Stimulated activated naive CD8-positive, alpha-beta T cell treated with anti-CD3 and anti-CD28 coated beads, Interleukin-15, amount 100 ng/mL, for 72 hours (primary cell): ENCODE data around the gene MGMT.

Experiments used
- ATAC-seq: fragments of 150-1000 bp; cut with Tn5 transposase; 2 replicates; pipeline ENCODE4 v1.10.0; 2021; ENCODE audit warnings: mild to moderate bottlenecking, moderate library complexity
- DNase-seq, 2 donors: peaks; one replicate each; pipeline ENCODE4 v3.0.0; 2021 to 2022
- H3K27ac Mint-ChIP-seq, 2 donors: one replicate each; pipeline ENCODE4 v1.8.0; 2022; ENCODE audit warnings: mild to moderate bottlenecking in 2 of 2, mixed read lengths in 2 of 2, moderate library complexity in 2 of 2
- H3K27me3 Mint-ChIP-seq: one replicate; pipeline ENCODE4 v1.8.0; 2022; ENCODE audit warnings: mixed read lengths
- H3K4me1 Mint-ChIP-seq: one replicate; pipeline ENCODE4 v1.8.0; 2022; ENCODE audit warnings: mild to moderate bottlenecking, mixed read lengths
- H3K4me3 Mint-ChIP-seq, 2 donors: one replicate each; pipeline ENCODE4 v1.8.0; 2022; ENCODE audit warnings: mild to moderate bottlenecking in 2 of 2, mixed read lengths in 2 of 2, moderate library complexity in 1 of 2
- H3K9me3 Mint-ChIP-seq, 2 donors: one replicate each; pipeline ENCODE4 v1.8.0; 2022; ENCODE audit warnings: mixed read lengths in 2 of 2

Gene MGMT

GRCh38 chr10:129758207-129759021, 291.4 kb downstream of the MGMT start:
- Mint-ChIP-seq H3K27ac (no peak overlapping the region), H3K27me3 (no peaks in the 10 kb centered on the region), H3K9me3 (peaks cover 2 to 12% of the 10 kb centered on the region in 2 donors), H3K4me3 (no peak overlapping the region), H3K4me1 (peaks cover 11% of the 10 kb centered on the region)
- peak in 1 of 2 donors; percentile 1 for DNase-seq
- ATAC-seq, result no peak

- Mint-ChIP-seq H3K4me3 (no peak overlapping the region), H3K27ac (no peak overlapping the region), H3K9me3 (peaks cover 0 to 2% of the 10 kb centered on the region in 2 donors), H3K4me1 (peaks cover 11% of the 10 kb centered on the region), H3K27me3 (no peaks in the 10 kb centered on the region)
- ATAC-seq, result no peak
- peak in 1 of 2 donors; percentile 1 for DNase-seq
Observed at GRCh38 chr10:129759214-129760002, 292.4 kb downstream of the MGMT start.

- no peaks in the 10 kb centered on the region for H3K27me3 Mint-ChIP-seq
- H3K4me1 Mint-ChIP-seq, result peaks cover 11% of the 10 kb centered on the region
- no peak for ATAC-seq
- DNase-seq, result peak in 1 of 2 donors; percentile 2
- H3K9me3 Mint-ChIP-seq, result no peaks in the 10 kb centered on the region
- no peak overlapping the region for H3K4me3 Mint-ChIP-seq
- H3K27ac Mint-ChIP-seq, result no peak overlapping the region
Observed at GRCh38 chr10:129760003-129760315, 292.9 kb downstream of the MGMT start.

- H3K9me3 Mint-ChIP-seq, result no peaks in the 10 kb centered on the region
- ATAC-seq, result no peak
- no peak overlapping the region for H3K4me3 Mint-ChIP-seq
- no peak for DNase-seq
- H3K27me3 Mint-ChIP-seq, result no peaks in the 10 kb centered on the region
- peaks cover 11% of the 10 kb centered on the region for H3K4me1 Mint-ChIP-seq
- no peak overlapping the region for H3K27ac Mint-ChIP-seq
Observed at GRCh38 chr10:129760416-129760815, 293.4 kb downstream of the MGMT start.

GRCh38 chr10:129761197-129761972, 294.3 kb downstream of the MGMT start:
- peak in 1 of 2 donors; percentile 1 for DNase-seq
- no peaks in the 10 kb centered on the region for H3K27me3 Mint-ChIP-seq
- H3K27ac Mint-ChIP-seq, result no peak overlapping the region
- no peak overlapping the region for H3K4me3 Mint-ChIP-seq
- H3K9me3 Mint-ChIP-seq, result peaks cover 0 to 6% of the 10 kb centered on the region in 2 donors
- ATAC-seq, result no peak
- peaks cover 5% of the 10 kb centered on the region for H3K4me1 Mint-ChIP-seq

GRCh38 chr10:129761981-129762956, 295.2 kb downstream of the MGMT start:
- H3K27me3 Mint-ChIP-seq, result no peaks in the 10 kb centered on the region
- peaks cover 4% of the 10 kb centered on the region for H3K4me1 Mint-ChIP-seq
- H3K27ac Mint-ChIP-seq, result peak overlapping the region in 1 of 2 donors; percentile 27
- DNase-seq, result no peak
- no peak for ATAC-seq
- peaks cover 0 to 11% of the 10 kb centered on the region in 2 donors for H3K9me3 Mint-ChIP-seq
- no peak overlapping the region for H3K4me3 Mint-ChIP-seq

- peaks cover 0 to 14% of the 10 kb centered on the region in 2 donors for H3K9me3 Mint-ChIP-seq
- H3K4me3 Mint-ChIP-seq, result no peak overlapping the region
- DNase-seq (peak in 1 of 2 donors; percentile 4), ATAC-seq (no peak)
- no peaks in the 10 kb centered on the region for H3K27me3 Mint-ChIP-seq
- H3K4me1 Mint-ChIP-seq, result no peaks in the 10 kb centered on the region
- no peak overlapping the region for H3K27ac Mint-ChIP-seq
Observed at GRCh38 chr10:129764011-129764900, 297.2 kb downstream of the MGMT start.

- Mint-ChIP-seq H3K9me3 (peaks cover 0 to 20% of the 10 kb centered on the region in 2 donors), H3K27ac (no peak overlapping the region), H3K27me3 (no peaks in the 10 kb centered on the region), H3K4me1 (no peaks in the 10 kb centered on the region), H3K4me3 (no peak overlapping the region)
- DNase-seq, result peak in 1 of 2 donors; percentile 4
- no peak for ATAC-seq
Observed at GRCh38 chr10:129764901-129765663, 298.0 kb downstream of the MGMT start.

- peak in 1 of 2 donors; percentile 3 for DNase-seq
- Mint-ChIP-seq H3K27me3 (no peaks in the 10 kb centered on the region), H3K27ac (no peak overlapping the region), H3K9me3 (peaks cover 0 to 28% of the 10 kb centered on the region in 2 donors), H3K4me1 (no peaks in the 10 kb centered on the region), H3K4me3 (no peak overlapping the region)
- peak; percentile 23 for ATAC-seq
Observed at GRCh38 chr10:129765664-129766550, 298.9 kb downstream of the MGMT start.

GRCh38 chr10:129766611-129767550, 299.8 kb downstream of the MGMT start:
- ATAC-seq, result no peak
- H3K9me3 Mint-ChIP-seq, result peaks cover 0 to 38% of the 10 kb centered on the region in 2 donors
- no peaks in the 10 kb centered on the region for H3K27me3 Mint-ChIP-seq
- no peaks in the 10 kb centered on the region for H3K4me1 Mint-ChIP-seq
- no peak overlapping the region for H3K4me3 Mint-ChIP-seq
- no peak overlapping the region for H3K27ac Mint-ChIP-seq
- DNase-seq, result peak in 1 of 2 donors; percentile 3

- Mint-ChIP-seq H3K4me1 (no peaks in the 10 kb centered on the region), H3K4me3 (no peak overlapping the region), H3K27ac (no peak overlapping the region), H3K9me3 (peaks cover 0 to 41% of the 10 kb centered on the region in 2 donors), H3K27me3 (no peaks in the 10 kb centered on the region)
- no peak for DNase-seq
- no peak for ATAC-seq
Observed at GRCh38 chr10:129767751-129768150, 300.7 kb downstream of the MGMT start.
